Right lobe of liver (tissue), 6 donors: ENCODE data around the gene RDX. TPM values are rescaled to one million over a fixed set of nuclear protein-coding genes. Genes with fewer than 3 reads are reported as not detected.

Source experiments
- ATAC-seq, 4 donors: fragments of 200-7000 bp; cut with Tn5 transposase; one replicate each; pipeline ENCODE4 v1.9.1; 2020; ENCODE audit warnings: mild to moderate bottlenecking in 4 of 4, moderate library complexity in 4 of 4
- DNase-seq, 3 donors: peaks; one replicate each; pipeline ENCODE4 v3.0.0-alpha.2; 2020
- H3K27ac ChIP-seq, 3 donors: fragments of 200-600 bp; one replicate each; pipeline ENCODE4 v1.8.0; 2022
- H3K27me3 ChIP-seq, 2 donors: fragments of 200-600 bp; one replicate each; pipeline ENCODE4 v1.8.0; 2022
- H3K36me3 ChIP-seq, 4 donors: fragments of 200-600 bp; sonication (generic) in 1 of 4; one replicate each; pipeline versions ENCODE4 v1.5.1 to v1.8.0; 2017 to 2022; ENCODE audit warnings: control low read depth in 1 of 4
- H3K4me1 ChIP-seq, 4 donors: fragments of 200-600 bp; sonication (generic) in 1 of 4; one replicate each; pipeline versions ENCODE4 v1.5.1 to v1.8.0; 2017 to 2022; ENCODE audit warnings: control low read depth in 1 of 4
- H3K4me3 ChIP-seq, 3 donors: fragments of 200-600 bp; one replicate each; pipeline ENCODE4 v1.8.0; 2022
- H3K9me3 ChIP-seq, 4 donors: fragments of 200-600 bp; sonication (generic) in 1 of 4; one replicate each; pipeline versions ENCODE4 v1.5.1 to v1.8.0; 2017 to 2022; ENCODE audit warnings: control low read depth in 1 of 4
- CTCF ChIP-seq, 4 donors: fragments of 200-600 bp in 3 of 4; fragments of 450-650 bp in 1 of 4; IDR thresholded peaks; one replicate each; pipeline versions ENCODE4 v1.5.1 to v1.8.0; 2016 to 2022; ENCODE audit warnings: antibody characterized with exemption in 4 of 4, mild to moderate bottlenecking in 2 of 4
- POLR2A ChIP-seq: fragments of 450-650 bp; IDR thresholded peaks from one replicate; pipeline ENCODE4 v1.6.1; 2017; ENCODE audit warnings: antibody characterized with exemption, mild to moderate bottlenecking
- WGBS: methylation state at CpG from one replicate; pipeline ENCODE4 v1.1.6; 2018; ENCODE audit warnings: low coverage, low lambda C conversion rate; ENCODE audit not compliant: insufficient coverage; ENCODE audit errors: missing lambda C conversion rate; 5-methylcytosine and 5-hydroxymethylcytosine counted together
- intact Hi-C, 2 donors: fragments of 100-400 bp; cut with DNase I; formaldehyde crosslinking; loops; one replicate each; pipeline versions ENCODE4 v1.11.2 to v1.14.1; 2022
- total RNA-seq, 6 experiments: library from RNA; depleted of rRNA in 2 of 6; stranded (reverse); fragments of >200 nt in 2 of 6; fragmentation: NEBNext Ultra II Directional in 3 of 6; extraction: Animal tissue kit (Norgen Biotek cat#: 25700) in 3 of 6; gene quantifications; one replicate each; pipeline versions ENCODE4 v1.1.0 to v1.2.4, GENCODE V29; 2016 to 2023
- donor health status: DM: no; HTN: yes; CAD: no.
- donor health status: DM: no; HTN: no; CAD: no.
- donor health status: DM: no; HTN: no; CAD: no.
- donor health status: DM: no; HTN: yes; CAD: no.
- donor health status: DM: no; HTN: yes; CAD: no.

Gene RDX
- total RNA-seq, 6 experiments from 2014 or later = 47.1 to 87.8 (median 81.8) TPM

GRCh38 chr11:110249766-110250165 lies 46.6 kb downstream of the RDX start:
- WGBS = 65% methylated on average over 4 of the region's 5 CpGs
- Histone ChIP-seq H3K9me3 (no peaks in the 10 kb centered on the region), H3K4me1 (peaks cover 0 to 9% (median 0%) of the 10 kb centered on the region in 4 donors), H3K36me3 (peaks cover 0 to 34% (median 3%) of the 10 kb centered on the region in 4 donors), H3K27ac (no peak overlapping the region), H3K4me3 (no peak overlapping the region), H3K27me3 (no peaks in the 10 kb centered on the region)
- ATAC-seq = peak in 2 of 4 donors; percentile 7 to 16
- no peak for DNase-seq
- intact Hi-C loops = no loop called here
- TF ChIP-seq CTCF (IDR thresholded peaks at IDR 0.05) (no peak), POLR2A (no peak)

GRCh38 chr11:110249066-110249465 lies 47.3 kb downstream of the RDX start:
- TF ChIP-seq POLR2A = no peak
- peak in 3 of 4 donors; percentile 35 to 53 (median 39) for TF ChIP-seq CTCF (IDR thresholded peaks at IDR 0.05)
- peaks cover 0 to 31% (median under 1%) of the 10 kb centered on the region in 4 donors for H3K36me3 ChIP-seq
- H3K4me1 ChIP-seq = peaks cover 0 to 9% (median 0%) of the 10 kb centered on the region in 4 donors
- no peaks in the 10 kb centered on the region for H3K9me3 ChIP-seq
- H3K4me3 ChIP-seq = no peak overlapping the region
- H3K27ac ChIP-seq = no peak overlapping the region
- 29% methylated on average over 1 of the region's 1 CpG for WGBS
- ATAC-seq (no peak), DNase-seq (no peak)
- intact Hi-C loops = no loop called here
- H3K27me3 ChIP-seq = no peaks in the 10 kb centered on the region

- Histone ChIP-seq H3K27me3 (no peaks in the 10 kb centered on the region), H3K27ac (no peak overlapping the region), H3K4me1 (peaks cover 0 to 7% (median 0%) of the 10 kb centered on the region in 4 donors), H3K9me3 (no peaks in the 10 kb centered on the region), H3K4me3 (no peak overlapping the region), H3K36me3 (peaks cover 0 to 19% (median 0%) of the 10 kb centered on the region in 4 donors)
- no peak for TF ChIP-seq POLR2A
- no peak for TF ChIP-seq CTCF (IDR thresholded peaks at IDR 0.05)
- DNase-seq (no peak), ATAC-seq (no peak)
- WGBS = 83% methylated on average over 1 of the region's 1 CpG
- intact Hi-C loops = no loop called here
Measured at GRCh38 chr11:110243791-110244190, 52.6 kb downstream of the RDX start.

- no peak overlapping the region for H3K27ac ChIP-seq
- ATAC-seq (no peak), DNase-seq (no peak)
- peaks cover 0 to 21% (median 0%) of the 10 kb centered on the region in 4 donors for H3K36me3 ChIP-seq
- intact Hi-C loops = no loop called here
- TF ChIP-seq POLR2A (no peak), CTCF (IDR thresholded peaks at IDR 0.05) (no peak)
- no peak overlapping the region for H3K4me3 ChIP-seq
- no peaks in the 10 kb centered on the region for H3K9me3 ChIP-seq
- H3K27me3 ChIP-seq = no peaks in the 10 kb centered on the region
- peaks cover 0 to 7% (median 0%) of the 10 kb centered on the region in 4 donors for H3K4me1 ChIP-seq
Measured at GRCh38 chr11:110242746-110243145, 53.7 kb downstream of the RDX start.

- H3K27me3 ChIP-seq = no peaks in the 10 kb centered on the region
- ATAC-seq (no peak), DNase-seq (no peak)
- TF ChIP-seq CTCF (IDR thresholded peaks at IDR 0.05) (no peak), POLR2A (no peak)
- H3K27ac ChIP-seq = no peak overlapping the region
- no peak overlapping the region for H3K4me3 ChIP-seq
- H3K9me3 ChIP-seq = no peaks in the 10 kb centered on the region
- 74% methylated on average over 7 of the region's 7 CpGs for WGBS
- H3K4me1 ChIP-seq = peaks cover 0 to 7% (median 0%) of the 10 kb centered on the region in 4 donors
- H3K36me3 ChIP-seq = peaks cover 0 to 18% (median under 1%) of the 10 kb centered on the region in 4 donors
- intact Hi-C loops = no loop called here
Measured at GRCh38 chr11:110242188-110242587, 54.2 kb downstream of the RDX start.
